GM23248 (cell line): ENCODE data around the gene TRIP12.

Source experiments
- EZH2 ChIP-seq: fragments of 200-600 bp; sonication (generic); IDR thresholded peaks from 2 replicates; pipeline ENCODE4 v1.6.1; 2018; ENCODE audit warnings: antibody characterized with exemption, mild to moderate bottlenecking; ENCODE audit not compliant: insufficient read depth, poor library complexity, severe bottlenecking
- EZH2phosphoT487 ChIP-seq: fragments of 200-600 bp; sonication (generic); IDR thresholded peaks from 2 replicates; pipeline ENCODE4 v1.6.1; 2018; ENCODE audit warnings: antibody characterized with exemption, moderate library complexity, mild to moderate bottlenecking, low read depth; ENCODE audit not compliant: insufficient read depth

DNA sequence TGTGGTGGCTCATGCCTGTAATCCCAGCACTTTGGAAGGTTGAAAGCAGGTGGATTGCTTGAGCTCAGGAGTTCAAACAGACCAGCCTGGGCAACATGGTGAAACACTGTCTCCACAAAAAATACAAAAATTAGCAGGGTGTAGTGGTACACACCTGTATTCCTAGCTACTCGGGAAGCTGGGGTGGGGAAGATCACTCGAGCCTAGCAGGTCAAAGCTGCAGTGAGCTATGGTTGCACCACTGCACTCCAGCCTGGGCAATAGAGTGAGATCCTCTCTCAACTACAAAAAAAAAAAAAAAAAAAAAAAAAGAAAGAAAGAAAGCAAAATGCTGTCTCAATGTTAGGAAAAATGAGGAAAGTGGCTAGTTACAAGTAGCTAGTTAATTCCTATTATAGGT lies 56.8 kb downstream of the TRIP12 start:
- TF ChIP-seq EZH2 = no peak
- no peak for TF ChIP-seq EZH2phosphoT487
